H1 (cell line): ENCODE results near the gene PRR33. TPM values are rescaled to one million over a fixed set of nuclear protein-coding genes. Genes with fewer than 3 reads are reported as not detected.

Experiments used
- CTCF ChIA-PET: fragments of 300-600 bp; sonication (Branson Sonifier 250); formaldehyde crosslinking; loops from one replicate; lab custom pipeline; 2021; ENCODE audit not compliant: partially characterized antibody; lab: Charles Lee
- POLR2A ChIA-PET: fragments of 300-600 bp; sonication (Branson Sonifier 250); formaldehyde crosslinking; loops from one replicate; lab custom pipeline; 2021; ENCODE audit warnings: inconsistent platforms; ENCODE audit not compliant: partially characterized antibody; lab: Charles Lee
- DNase-seq, 2 experiments: peaks; one replicate each; pipeline versions ENCODE4 v3.0.0 to v3.0.0-alpha.2; 2010 to 2022; ENCODE audit warnings: low spot score in 2 of 2, low read depth in 1 of 2, mixed read lengths in 1 of 2
- FAIRE-seq: peaks from 2 replicates; lab custom pipeline; 2011; peaks lifted over from hg19 to GRCh38; lab: Jason Lieb, UNC
- H2AFZ ChIP-seq: 2 replicates; pipeline ENCODE4 v1.8.1; 2012; ENCODE audit warnings: low read length, inconsistent platforms
- H2AK5ac ChIP-seq: 2 replicates; pipeline ENCODE4 v1.6.1; 2013; ENCODE audit warnings: low read depth, low read length
- H2BK120ac ChIP-seq: replicated peaks from 2 replicates; pipeline ENCODE3; 2013; ENCODE audit warnings: low read depth, low read length, inconsistent platforms
- H2BK12ac ChIP-seq: 2 replicates; pipeline ENCODE4 v1.6.1; 2013; ENCODE audit warnings: low read depth, low read length
- H2BK15ac ChIP-seq: 2 replicates; pipeline ENCODE4 v1.6.1; 2013; ENCODE audit warnings: low read length
- H2BK20ac ChIP-seq: 2 replicates; pipeline ENCODE4 v1.6.1; 2013; ENCODE audit warnings: low read length
- H2BK5ac ChIP-seq: 2 replicates; pipeline ENCODE4 v1.6.1; 2013; ENCODE audit warnings: low read depth, low read length
- H3K14ac ChIP-seq: 2 replicates; pipeline ENCODE4 v1.6.1; 2013; ENCODE audit warnings: inconsistent platforms; ENCODE audit not compliant: insufficient read length
- H3K18ac ChIP-seq: 2 replicates; pipeline ENCODE4 v1.6.1; 2013; ENCODE audit warnings: low read length; ENCODE audit errors: extremely low read depth
- H3K23ac ChIP-seq: 2 replicates; pipeline ENCODE4 v1.6.1; 2013; ENCODE audit warnings: inconsistent platforms; ENCODE audit not compliant: insufficient read length
- H3K23me2 ChIP-seq: 2 replicates; pipeline ENCODE4 v1.6.1; 2013; ENCODE audit warnings: low read depth, low read length
- H3K27ac ChIP-seq: 2 replicates; pipeline ENCODE4 v1.6.1; 2011; ENCODE audit warnings: low read depth, low read length, inconsistent platforms
- H3K27me3 ChIP-seq, 4 experiments: replicated peaks in 1 of 4; 1 replicate in 1 of 4; 2 replicates in 3 of 4; pipeline versions ENCODE4 v1.6.1 to v1.8.1; 2011 to 2013; ENCODE audit warnings: low read length in 3 of 4, mild to moderate bottlenecking in 3 of 4, inconsistent platforms in 2 of 4, mixed read lengths in 2 of 4, moderate library complexity in 1 of 4; ENCODE audit not compliant: control insufficient read depth in 3 of 4, insufficient read depth in 3 of 4; ENCODE audit errors: extremely low read depth in 1 of 4
- H3K36me3 ChIP-seq, 4 experiments: 2 replicates each; pipeline versions ENCODE4 v1.6.1 to v1.8.1; 2011 to 2013; ENCODE audit warnings: mild to moderate bottlenecking in 4 of 4, low read length in 3 of 4, moderate library complexity in 2 of 4, control low read depth in 1 of 4, inconsistent platforms in 1 of 4; ENCODE audit not compliant: insufficient read depth in 4 of 4, control insufficient read depth in 2 of 4
- H3K4ac ChIP-seq: replicated peaks from 2 replicates; pipeline ENCODE3; 2013; ENCODE audit warnings: low read length, low read depth, mixed read lengths, inconsistent platforms; ENCODE audit not compliant: insufficient read length
- H3K4me1 ChIP-seq, 4 experiments: replicated peaks in 1 of 4; 1 replicate in 1 of 4; 2 replicates in 3 of 4; pipeline versions ENCODE4 v1.6.1 to v1.8.1; 2011 to 2013; ENCODE audit warnings: low read length in 3 of 4, inconsistent platforms in 2 of 4, mixed read lengths in 1 of 4; ENCODE audit not compliant: insufficient read depth in 4 of 4, control insufficient read depth in 3 of 4
- H3K4me2 ChIP-seq, 2 experiments: 2 replicates each; pipeline versions ENCODE4 v1.6.1 to v1.8.1; 2011 to 2013; ENCODE audit warnings: low read depth in 2 of 2, low read length in 2 of 2, control low read depth in 1 of 2, inconsistent platforms in 1 of 2, mild to moderate bottlenecking in 1 of 2; ENCODE audit not compliant: insufficient read depth in 1 of 2
- H3K4me3 ChIP-seq, 4 experiments: fragments of 200-600, 300-600 bp in 1 of 4; sonication (generic), shearing (Covaris generic), sonication (Bioruptor Twin) in 1 of 4; 2 replicates each; pipeline versions ENCODE4 v1.5.1 to v1.8.1; 2011 to 2016; ENCODE audit warnings: low read length in 4 of 4, low read depth in 3 of 4, control low read depth in 2 of 4, inconsistent platforms in 2 of 4, mild to moderate bottlenecking in 2 of 4, mixed read lengths in 1 of 4, moderate library complexity in 1 of 4; ENCODE audit not compliant: insufficient read depth in 2 of 4; ENCODE audit errors: extremely low read depth in 1 of 4
- H3K56ac ChIP-seq: replicated peaks from 2 replicates; pipeline ENCODE3; 2013; ENCODE audit warnings: low read depth, mild to moderate bottlenecking, mixed read lengths, low read length, inconsistent platforms; ENCODE audit not compliant: insufficient read length
- H3K79me1 ChIP-seq: 2 replicates; pipeline ENCODE4 v1.6.1; 2013; ENCODE audit warnings: low read depth, low read length, control low read depth
- H3K79me2 ChIP-seq, 2 experiments: 2 replicates each; pipeline versions ENCODE4 v1.6.1 to v1.8.1; 2012 to 2013; ENCODE audit warnings: low read length in 2 of 2, mild to moderate bottlenecking in 2 of 2, inconsistent platforms in 1 of 2; ENCODE audit not compliant: insufficient read depth in 2 of 2, control insufficient read depth in 1 of 2
- H3K9ac ChIP-seq, 4 experiments: replicated peaks in 1 of 4; 1 replicate in 1 of 4; 2 replicates in 3 of 4; pipeline versions ENCODE4 v1.6.1 to v1.8.1; 2011 to 2013; ENCODE audit warnings: low read depth in 3 of 4, low read length in 3 of 4, control low read depth in 2 of 4, mild to moderate bottlenecking in 2 of 4, moderate library complexity in 2 of 4, inconsistent platforms in 1 of 4; ENCODE audit errors: extremely low read depth in 1 of 4
- H3K9me3 ChIP-seq, 2 experiments: 2 replicates each; pipeline versions ENCODE4 v1.6.1 to v1.8.1; 2012 to 2013; ENCODE audit warnings: mild to moderate bottlenecking in 2 of 2, moderate library complexity in 2 of 2, control low read depth in 1 of 2, inconsistent platforms in 1 of 2, low read depth in 1 of 2, low read length in 1 of 2, mixed read lengths in 1 of 2; ENCODE audit not compliant: insufficient read depth in 2 of 2
- H4K20me1 ChIP-seq, 2 experiments: replicated peaks in 1 of 2; 2 replicates each; pipeline versions ENCODE3 to v1.8.1; 2011 to 2013; ENCODE audit warnings: inconsistent platforms in 2 of 2, low read length in 2 of 2, mild to moderate bottlenecking in 1 of 2; ENCODE audit not compliant: insufficient read depth in 2 of 2, control insufficient read depth in 1 of 2
- H4K5ac ChIP-seq: 2 replicates; pipeline ENCODE4 v1.6.1; 2013; ENCODE audit warnings: low read length, low read depth, mixed read lengths, inconsistent platforms; ENCODE audit not compliant: insufficient read length
- H4K8ac ChIP-seq: 2 replicates; pipeline ENCODE4 v1.8.0; 2013; ENCODE audit warnings: mild to moderate bottlenecking, moderate library complexity, low read length, inconsistent platforms; ENCODE audit not compliant: insufficient read depth; ENCODE audit errors: extremely low read depth
- H4K91ac ChIP-seq: replicated peaks from 2 replicates; pipeline ENCODE3; 2013; ENCODE audit warnings: low read length, mixed read lengths, inconsistent platforms; ENCODE audit not compliant: insufficient read length
- BRCA1 ChIP-seq: IDR thresholded peaks from 2 replicates; pipeline ENCODE4 v1.6.1; 2012; ENCODE audit warnings: low read depth, low read length, improper control_type of control experiment
- CBX5 ChIP-seq: fragments of 300-800, 300-1000 bp; sonication (generic); IDR thresholded peaks from 2 replicates; pipeline ENCODE4 v1.7.1; 2016; ENCODE audit warnings: antibody characterized with exemption, low read length, low read depth
- CBX8 ChIP-seq: fragments of 300-800, 300-1000 bp; sonication (generic); IDR thresholded peaks from 2 replicates; pipeline ENCODE4 v1.7.1; 2016; ENCODE audit warnings: low read depth, low read length, borderline replicate concordance
- CEBPB ChIP-seq: IDR thresholded peaks from 2 replicates; pipeline ENCODE4 v1.6.1; 2012; ENCODE audit warnings: low read depth, low read length
- CHD1 ChIP-seq: IDR thresholded peaks from 2 replicates; pipeline ENCODE4 v1.6.1; 2012; ENCODE audit warnings: low read depth, low read length, improper control_type of control experiment
- CHD2 ChIP-seq: IDR thresholded peaks from 2 replicates; pipeline ENCODE4 v1.6.1; 2012; ENCODE audit warnings: low read length, improper control_type of control experiment
- CTCF ChIP-seq, 3 experiments: IDR thresholded peaks; 1 replicate in 2 of 3; 2 replicates in 1 of 3; pipeline versions ENCODE4 v1.5.1 to v1.6.1; 2011; ENCODE audit warnings: low read length in 3 of 3, mild to moderate bottlenecking in 3 of 3, inconsistent platforms in 2 of 3, low read depth in 1 of 3, moderate library complexity in 1 of 3; ENCODE audit not compliant: insufficient read depth in 1 of 3; ENCODE audit errors: control extremely low read depth in 1 of 3
- POU5F1 ChIP-seq: IDR thresholded peaks from 2 replicates; pipeline ENCODE4 v1.6.1; 2011; ENCODE audit warnings: low read depth, mild to moderate bottlenecking, low read length, moderate library complexity
- SAP30 ChIP-seq: fragments of 300-600 bp; sonication (generic); IDR thresholded peaks from 2 replicates; pipeline ENCODE4 v1.7.1; 2012; ENCODE audit warnings: low read length, moderate library complexity, mild to moderate bottlenecking, inconsistent platforms; ENCODE audit not compliant: insufficient read depth, insufficient replicate concordance
- SP1 ChIP-seq: IDR thresholded peaks from 2 replicates; pipeline ENCODE4 v1.6.1; 2011; ENCODE audit warnings: low read depth, low read length
- ZNF274 ChIP-seq: IDR thresholded peaks from 2 replicates; pipeline ENCODE4 v1.7.0; 2012; ENCODE audit warnings: low read length, borderline replicate concordance; ENCODE audit errors: extremely low read depth
- WGBS, 2 experiments: shearing (Covaris generic) in 1 of 2; methylation state at CpG; one replicate each; pipeline versions ENCODE4 v1.1.6 to v1.1.7; 2013 to 2015; ENCODE audit warnings: low lambda C conversion rate in 2 of 2, mixed read lengths in 2 of 2, inconsistent platforms in 1 of 2, low coverage in 1 of 2, missing lambda C conversion rate in 1 of 2; ENCODE audit not compliant: insufficient replicate concordance in 2 of 2, insufficient coverage in 1 of 2, insufficient read length in 1 of 2; ENCODE audit errors: extremely low coverage in 1 of 2, missing lambda C conversion rate in 1 of 2; 5-methylcytosine and 5-hydroxymethylcytosine counted together
- polyA plus RNA-seq, 7 experiments: library from polyadenylated mRNA; depleted of rRNA in 3 of 7; stranded (reverse) in 5 of 7; unstranded in 2 of 7; fragments of >200 nt in 5 of 7; fragments of 200-250 nt in 2 of 7; gene quantifications; 1 replicate in 5 of 7; 2 replicates in 1 of 7; 4 replicates in 1 of 7; pipeline versions ENCODE4 v1.2.1 to v1.2.3, GENCODE V29; 2011 to 2013; ENCODE audit warnings: missing spikeins in 2 of 7, mixed read lengths in 2 of 7
- total RNA-seq: library from RNA; stranded (reverse); fragmentation: NEBNext Ultra II Directional; extraction: Animal tissue kit (Norgen Biotek cat#: 25700); gene quantifications from 2 replicates; pipeline ENCODE4 v1.2.1, GENCODE V29; 2021

The PRR33 gene
- total and polyA plus RNA-seq, 2 of the 8 experiments (the other 6 are each of a cell fraction or from before 2014, with no cell fraction given), result 0.02 TPM; not detected in 1

- Histone ChIP-seq H3K36me3 (no peaks in the 10 kb centered on the region), H3K79me1 (no peaks in the 10 kb centered on the region), H3K18ac (no peak overlapping the region), H2AFZ (no peak overlapping the region), H3K56ac (no peak overlapping the region), H4K5ac (no peak overlapping the region), H3K27me3 (no peaks in the 10 kb centered on the region), H2AK5ac (no peak overlapping the region), H3K14ac (no peak overlapping the region), H2BK120ac (no peak overlapping the region), H3K23ac (no peak overlapping the region), H3K27ac (no peak overlapping the region), H3K79me2 (no peaks in the 10 kb centered on the region), H2BK20ac (no peak overlapping the region), H2BK12ac (no peak overlapping the region), H3K23me2 (no peaks in the 10 kb centered on the region), H3K4ac (no peak overlapping the region), H3K9me3 (no peaks in the 10 kb centered on the region), H3K4me2 (no peak overlapping the region), H4K20me1 (no peaks in the 10 kb centered on the region), H3K4me1 (peaks cover 0 to 3% (median 3%) of the 10 kb centered on the region in 4 experiments; a peak in 4 of 7 replicates), H4K91ac (no peak overlapping the region), H4K8ac (no peak overlapping the region), H2BK5ac (no peak overlapping the region), H2BK15ac (no peak overlapping the region), H3K4me3 (no peak overlapping the region), H3K9ac (no peak overlapping the region)
- FAIRE-seq (no peak), DNase-seq (no peak)
- ChIA-PET POLR2A (no interaction called here), CTCF (interaction anchor here (0.8 to 4.2 kb wide), 18 partner anchors 14 to 239 kb away, joined by 3 to 29 read pairs (median 8); partner anchors contain the start of gene PRR33)
- WGBS, 2 experiments, result 87% methylated on average over 20 of the region's 21 CpGs; no CpG with 5 or more reads in 1 of the 2 experiments
- TF ChIP-seq SAP30 (no peak), CHD2 (no peak), CEBPB (no peak), BRCA1 (no peak), POU5F1 (no peak), SP1 (no peak), CHD1 (no peak), ZNF274 (no peak), CTCF (IDR thresholded peaks at IDR 0.05; ENCODE audit: control extremely low read depth in 1 of 3, insufficient read depth in 1 of 3, low read depth in 1 of 3, low read length in 3 of 3) (no peak), CBX8 (no peak), CBX5 (no peak)
These were observed 29.3 kb upstream of the PRR33 start for GRCh38 chr11:1920909-1921573.
